HG02973 (cell line): ENCODE data around the gene ZNF407.

ENCODE experiments used
- ATAC-seq: cut with Tn5 transposase; IDR thresholded peaks from one replicate; pipeline ENCODE4 v1.9.1; 2021; ENCODE audit warnings: moderate library complexity; ENCODE audit not compliant: unreplicated experiment

The ZNF407 gene

DNA sequence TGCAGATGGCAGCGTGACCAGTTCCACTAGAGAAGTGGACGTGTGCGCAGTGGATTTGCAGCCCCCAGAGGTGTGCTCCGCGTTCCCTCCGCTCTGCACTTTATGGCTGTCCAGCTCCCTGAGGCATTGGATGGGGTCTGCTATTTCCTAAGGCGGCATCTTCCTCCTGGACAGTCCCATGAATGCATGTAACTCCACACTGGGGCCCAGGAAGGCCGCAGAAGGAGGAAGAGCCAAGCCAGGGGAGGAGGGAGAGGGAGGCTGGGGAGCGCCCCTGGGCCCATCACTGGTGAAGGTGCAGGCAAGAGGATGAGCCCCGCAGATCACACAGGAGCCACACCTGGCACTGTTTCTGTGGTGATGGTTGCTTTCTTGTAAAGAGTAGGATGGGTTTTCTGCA is 512.1 kb downstream of the ZNF407 start:
- no peak for ATAC-seq

GRCh38 chr18:75110311-75110710 is 512.6 kb downstream of the ZNF407 start:
- ATAC-seq: no peak

DNA sequence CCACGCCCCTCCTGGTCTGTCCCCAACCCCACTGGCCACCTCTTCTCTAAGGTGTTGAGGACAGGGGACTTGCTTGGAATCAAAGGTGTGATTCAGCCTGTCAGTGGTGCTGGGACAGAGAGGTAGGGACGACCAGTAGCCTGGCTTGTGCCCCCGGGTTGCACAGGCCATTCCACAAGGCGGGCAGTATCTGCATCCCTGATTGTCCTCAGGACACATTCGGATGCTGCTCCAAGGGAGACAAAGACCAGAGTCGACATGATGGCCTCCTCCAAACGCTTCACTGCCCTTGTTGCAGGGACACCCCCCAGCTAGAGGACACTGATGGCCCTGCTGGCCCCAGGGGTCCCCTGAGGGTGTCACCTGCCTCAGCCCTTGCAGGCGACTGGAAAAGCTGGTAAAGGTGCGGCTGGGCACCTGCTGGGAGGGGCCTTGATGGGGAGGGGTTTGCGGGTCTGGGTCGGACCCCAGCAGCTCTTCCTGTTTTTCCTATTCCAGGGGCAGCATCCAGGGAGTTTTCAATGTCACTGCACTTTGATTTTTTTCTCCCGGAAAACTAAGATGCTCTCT is 513.3 kb downstream of the ZNF407 start:
- no peak for ATAC-seq

GRCh38 chr18:75111760-75112159 is 514.1 kb downstream of the ZNF407 start:
- no peak for ATAC-seq

DNA sequence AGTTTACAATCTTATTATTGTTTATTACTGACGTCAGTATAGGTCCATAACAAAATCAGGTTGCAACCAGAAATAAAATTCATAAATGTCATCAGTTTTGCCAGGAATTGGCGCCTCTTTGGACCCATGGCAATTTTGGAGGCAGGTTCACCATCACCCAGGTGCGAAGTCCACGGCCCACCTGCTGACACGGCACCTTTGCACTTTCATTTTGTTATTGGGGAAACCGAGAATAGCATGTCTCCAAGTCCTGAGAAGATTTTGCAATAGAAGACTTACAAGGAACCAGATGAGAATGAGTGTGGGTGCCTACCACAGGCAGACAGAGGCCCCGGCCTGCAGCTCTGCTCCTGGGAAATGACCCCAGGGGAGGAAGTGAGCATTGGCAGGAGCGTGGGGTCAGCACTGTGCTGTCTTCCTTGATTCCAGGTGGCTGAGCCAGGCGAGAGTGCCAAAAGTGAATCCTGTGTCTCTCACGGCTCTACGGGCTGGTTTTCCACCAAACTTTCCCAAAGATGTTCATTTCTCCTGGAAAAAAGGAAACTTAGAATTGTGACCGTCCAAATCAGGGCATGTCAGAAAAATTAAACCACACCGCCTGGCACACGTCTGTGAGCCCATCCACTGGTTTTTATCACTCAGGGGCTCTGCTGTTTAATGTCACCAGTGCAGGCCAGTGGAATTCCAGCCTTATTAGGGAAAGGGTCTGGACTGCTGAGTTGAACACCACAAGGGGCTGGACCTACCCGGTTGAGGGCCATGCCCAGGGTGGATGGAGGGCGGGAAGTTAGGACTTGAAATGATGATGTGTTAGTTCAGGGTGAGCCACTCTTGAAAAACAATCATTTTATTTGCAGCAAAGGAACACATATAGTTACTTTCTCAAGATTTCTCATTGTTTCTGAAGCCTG is 514.8 kb downstream of the ZNF407 start:
- ATAC-seq: no peak

DNA sequence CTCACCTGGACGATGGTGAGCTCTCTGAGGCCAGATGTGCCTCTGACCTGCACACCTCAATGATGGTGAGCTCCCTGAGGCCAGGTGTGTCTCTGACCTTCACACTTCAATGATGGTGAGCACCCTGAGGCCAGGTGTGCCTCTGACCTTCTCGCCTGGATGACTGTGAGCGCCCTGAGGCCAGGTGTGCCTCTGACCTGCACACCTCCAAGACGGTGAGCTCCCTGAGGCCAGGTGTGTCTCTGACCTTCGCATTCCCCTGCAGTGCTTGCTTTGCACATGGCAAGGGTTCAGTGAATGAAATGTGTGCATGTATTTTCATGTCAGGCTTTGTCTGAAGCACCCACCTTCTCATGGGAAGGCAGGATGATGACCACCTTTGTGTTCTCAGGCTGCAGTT is 515.8 kb downstream of the ZNF407 start:
- no peak for ATAC-seq

GRCh38 chr18:75114231-75114764 is 516.6 kb downstream of the ZNF407 start:
- ATAC-seq: no peak
